ENCODE data around the gene OSBPL8. TPM values are rescaled to one million over a fixed set of nuclear protein-coding genes. Genes with fewer than 3 reads are reported as not detected.
A peak's percentile ranks its signal among the peaks of the same experiment; 100 is the strongest.

OSBPL8 gene
- total and polyA plus RNA-seq, 9 of the 15 experiments (the other 6 are each of a cell fraction or from before 2014, with no cell fraction given) = 17.4 to 82.7 (median 42.8) TPM

DNA sequence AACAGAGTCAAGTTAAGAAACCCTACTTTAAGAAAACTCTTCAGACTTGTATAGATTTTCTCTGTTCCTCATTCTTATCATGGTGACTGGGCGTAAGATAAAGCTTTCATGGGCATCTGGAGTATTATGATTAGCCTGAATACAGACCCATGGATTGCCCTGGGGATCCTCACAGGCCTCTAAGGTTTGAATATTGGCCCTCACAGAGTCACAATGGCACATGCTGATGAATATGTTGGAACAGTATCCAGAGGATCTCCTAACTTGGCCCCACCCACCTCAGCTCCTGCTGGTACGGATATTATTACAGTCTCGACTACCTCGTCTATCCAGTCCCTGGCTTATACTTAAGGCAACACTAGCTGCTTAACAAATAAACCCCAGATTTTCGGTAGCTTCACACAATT is 8.1 kb downstream of the OSBPL8 start (continued):
- TF ChIP-seq, protein P1, sequence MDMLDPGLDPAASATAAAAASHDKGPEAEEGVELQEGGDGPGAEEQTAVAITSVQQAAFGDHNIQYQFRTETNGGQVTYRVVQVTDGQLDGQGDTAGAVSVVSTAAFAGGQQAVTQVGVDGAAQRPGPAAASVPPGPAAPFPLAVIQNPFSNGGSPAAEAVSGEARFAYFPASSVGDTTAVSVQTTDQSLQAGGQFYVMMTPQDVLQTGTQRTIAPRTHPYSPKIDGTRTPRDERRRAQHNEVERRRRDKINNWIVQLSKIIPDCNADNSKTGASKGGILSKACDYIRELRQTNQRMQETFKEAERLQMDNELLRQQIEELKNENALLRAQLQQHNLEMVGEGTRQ (CRISPR knock-in tag; IDR thresholded peaks at IDR 0.05) = no peak
- TF ChIP-seq ZNF766 (CRISPR knock-in tag; conservative IDR thresholded peaks at IDR 0.05) (peak; percentile 90), FOSL1 (tag; conservative IDR thresholded peaks at IDR 0.05) (peak; percentile 67), HDAC6 (IDR thresholded peaks at IDR 0.05; ENCODE audit: low read depth, low read length) (no peak), ZNF217 (CRISPR knock-in tag; IDR thresholded peaks at IDR 0.05) (no peak), DIDO1 (tag; IDR thresholded peaks at IDR 0.05; ENCODE audit: low read depth) (no peak), ZNF507 (tag; conservative IDR thresholded peaks at IDR 0.05) (no peak), ZNF134 (CRISPR knock-in tag; conservative IDR thresholded peaks at IDR 0.05) (no peak), FOXP1 (CRISPR knock-in tag; IDR thresholded peaks at IDR 0.05) (no peak), HDGF (IDR thresholded peaks at IDR 0.05) (no peak), MIER1 (IDR thresholded peaks at IDR 0.05; ENCODE audit: low read depth) (no peak), ZNF354B (CRISPR knock-in tag; IDR thresholded peaks at IDR 0.05) (no peak), MYBL2 (IDR thresholded peaks at IDR 0.05; ENCODE audit: low read depth) (no peak), MYBL2 (CRISPR knock-in tag; IDR thresholded peaks at IDR 0.05; ENCODE audit: borderline replicate concordance) (no peak), TCFL5 (CRISPR knock-in tag; conservative IDR thresholded peaks at IDR 0.05) (no peak), CREM (IDR thresholded peaks at IDR 0.05; ENCODE audit: low read depth) (0 out of 2 replicates have a peak, but pooled peaks have one; percentile 12), ZBTB17 (CRISPR knock-in tag; IDR thresholded peaks at IDR 0.05) (no peak), ZBED1 (IDR thresholded peaks at IDR 0.05) (no peak)
- TF ChIP-seq, protein P2, sequence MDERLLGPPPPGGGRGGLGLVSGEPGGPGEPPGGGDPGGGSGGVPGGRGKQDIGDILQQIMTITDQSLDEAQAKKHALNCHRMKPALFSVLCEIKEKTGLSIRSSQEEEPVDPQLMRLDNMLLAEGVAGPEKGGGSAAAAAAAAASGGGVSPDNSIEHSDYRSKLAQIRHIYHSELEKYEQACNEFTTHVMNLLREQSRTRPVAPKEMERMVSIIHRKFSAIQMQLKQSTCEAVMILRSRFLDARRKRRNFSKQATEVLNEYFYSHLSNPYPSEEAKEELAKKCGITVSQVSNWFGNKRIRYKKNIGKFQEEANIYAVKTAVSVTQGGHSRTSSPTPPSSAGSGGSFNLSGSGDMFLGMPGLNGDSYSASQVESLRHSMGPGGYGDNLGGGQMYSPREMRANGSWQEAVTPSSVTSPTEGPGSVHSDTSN (CRISPR knock-in tag; IDR thresholded peaks at IDR 0.05; ENCODE audit: low read depth) = no peak
- TF ChIP-seq, protein P2 (tag; conservative IDR thresholded peaks at IDR 0.05; ENCODE audit: low read depth) = peak; percentile 42; the same call in 1 of the 2 replicates
- TF ChIP-seq, protein P3, sequence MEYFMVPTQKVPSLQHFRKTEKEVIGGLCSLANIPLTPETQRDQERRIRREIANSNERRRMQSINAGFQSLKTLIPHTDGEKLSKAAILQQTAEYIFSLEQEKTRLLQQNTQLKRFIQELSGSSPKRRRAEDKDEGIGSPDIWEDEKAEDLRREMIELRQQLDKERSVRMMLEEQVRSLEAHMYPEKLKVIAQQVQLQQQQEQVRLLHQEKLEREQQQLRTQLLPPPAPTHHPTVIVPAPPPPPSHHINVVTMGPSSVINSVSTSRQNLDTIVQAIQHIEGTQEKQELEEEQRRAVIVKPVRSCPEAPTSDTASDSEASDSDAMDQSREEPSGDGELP (CRISPR knock-in tag; IDR thresholded peaks at IDR 0.05; ENCODE audit: borderline replicate concordance) = no peak
- TF ChIP-seq, protein P4, sequence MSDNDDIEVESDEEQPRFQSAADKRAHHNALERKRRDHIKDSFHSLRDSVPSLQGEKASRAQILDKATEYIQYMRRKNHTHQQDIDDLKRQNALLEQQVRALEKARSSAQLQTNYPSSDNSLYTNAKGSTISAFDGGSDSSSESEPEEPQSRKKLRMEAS (CRISPR knock-in tag; IDR thresholded peaks at IDR 0.05) = no peak
- TF ChIP-seq, protein P5, sequence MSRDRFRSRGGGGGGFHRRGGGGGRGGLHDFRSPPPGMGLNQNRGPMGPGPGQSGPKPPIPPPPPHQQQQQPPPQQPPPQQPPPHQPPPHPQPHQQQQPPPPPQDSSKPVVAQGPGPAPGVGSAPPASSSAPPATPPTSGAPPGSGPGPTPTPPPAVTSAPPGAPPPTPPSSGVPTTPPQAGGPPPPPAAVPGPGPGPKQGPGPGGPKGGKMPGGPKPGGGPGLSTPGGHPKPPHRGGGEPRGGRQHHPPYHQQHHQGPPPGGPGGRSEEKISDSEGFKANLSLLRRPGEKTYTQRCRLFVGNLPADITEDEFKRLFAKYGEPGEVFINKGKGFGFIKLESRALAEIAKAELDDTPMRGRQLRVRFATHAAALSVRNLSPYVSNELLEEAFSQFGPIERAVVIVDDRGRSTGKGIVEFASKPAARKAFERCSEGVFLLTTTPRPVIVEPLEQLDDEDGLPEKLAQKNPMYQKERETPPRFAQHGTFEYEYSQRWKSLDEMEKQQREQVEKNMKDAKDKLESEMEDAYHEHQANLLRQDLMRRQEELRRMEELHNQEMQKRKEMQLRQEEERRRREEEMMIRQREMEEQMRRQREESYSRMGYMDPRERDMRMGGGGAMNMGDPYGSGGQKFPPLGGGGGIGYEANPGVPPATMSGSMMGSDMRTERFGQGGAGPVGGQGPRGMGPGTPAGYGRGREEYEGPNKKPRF (IDR thresholded peaks at IDR 0.05; ENCODE audit: low read depth, low read length) = no peak
